Measurements from ENCODE around the gene FAR1. TPM values are rescaled to one million over a fixed set of nuclear protein-coding genes. Genes with fewer than 3 reads are reported as not detected.

FAR1 gene
- total RNA-seq, 1 donor from 2014 or later, result 139 TPM

DNA sequence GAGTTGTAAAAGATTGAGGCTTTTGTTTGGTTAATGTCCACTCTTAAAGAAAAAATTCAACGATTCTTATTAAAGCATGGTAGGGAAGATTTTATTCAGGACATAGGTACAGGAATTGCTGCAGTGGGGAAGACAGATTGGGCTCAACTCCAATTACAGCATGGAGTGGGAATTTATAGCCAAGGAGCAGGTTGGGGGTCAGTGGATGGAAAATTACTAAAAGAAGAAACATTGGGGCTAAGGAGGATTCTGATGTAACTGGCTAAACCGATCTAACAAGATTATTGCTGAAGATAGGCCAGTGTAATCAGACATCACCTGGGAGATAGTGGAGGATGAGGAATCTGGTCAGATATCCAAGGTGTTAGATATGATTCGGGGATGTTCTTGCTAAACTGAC, 97.4 kb downstream of the FAR1 start:
- Histone ChIP-seq H4K20me1 (ENCODE audit: low read depth) (no peaks in the 10 kb centered on the region), H3K27ac (no peak overlapping the region), H3K4me3 (no peak overlapping the region), H3K36me3 (no peaks in the 10 kb centered on the region), H3F3A (ENCODE audit: low read depth) (peaks cover 8% of the 10 kb centered on the region), H3K27me3 (no peaks in the 10 kb centered on the region), H3K79me2 (ENCODE audit: low read depth) (no peaks in the 10 kb centered on the region), H3K9ac (no peak overlapping the region), H3K4me2 (no peak overlapping the region), H3K9me3 (ENCODE audit: low read depth) (no peaks in the 10 kb centered on the region), H3K4me1 (peaks cover 4% of the 10 kb centered on the region), H2AFZ (replicated peaks) (no peak overlapping the region)
- Mint-ChIP-seq H3K36me3 (no peaks in the 10 kb centered on the region), H3K27me3 (ENCODE audit: insufficient read depth, low read depth) (peaks cover 2% of the 10 kb centered on the region), H3K27ac (no peak overlapping the region), H3K4me3 (no peak overlapping the region), H3K4me1 (peaks cover 4% of the 10 kb centered on the region), H3K9me3 (no peaks in the 10 kb centered on the region)
- TF ChIP-seq EZH2phosphoT487 (IDR thresholded peaks at IDR 0.05), result no peak
- TF ChIP-seq, protein P1, sequence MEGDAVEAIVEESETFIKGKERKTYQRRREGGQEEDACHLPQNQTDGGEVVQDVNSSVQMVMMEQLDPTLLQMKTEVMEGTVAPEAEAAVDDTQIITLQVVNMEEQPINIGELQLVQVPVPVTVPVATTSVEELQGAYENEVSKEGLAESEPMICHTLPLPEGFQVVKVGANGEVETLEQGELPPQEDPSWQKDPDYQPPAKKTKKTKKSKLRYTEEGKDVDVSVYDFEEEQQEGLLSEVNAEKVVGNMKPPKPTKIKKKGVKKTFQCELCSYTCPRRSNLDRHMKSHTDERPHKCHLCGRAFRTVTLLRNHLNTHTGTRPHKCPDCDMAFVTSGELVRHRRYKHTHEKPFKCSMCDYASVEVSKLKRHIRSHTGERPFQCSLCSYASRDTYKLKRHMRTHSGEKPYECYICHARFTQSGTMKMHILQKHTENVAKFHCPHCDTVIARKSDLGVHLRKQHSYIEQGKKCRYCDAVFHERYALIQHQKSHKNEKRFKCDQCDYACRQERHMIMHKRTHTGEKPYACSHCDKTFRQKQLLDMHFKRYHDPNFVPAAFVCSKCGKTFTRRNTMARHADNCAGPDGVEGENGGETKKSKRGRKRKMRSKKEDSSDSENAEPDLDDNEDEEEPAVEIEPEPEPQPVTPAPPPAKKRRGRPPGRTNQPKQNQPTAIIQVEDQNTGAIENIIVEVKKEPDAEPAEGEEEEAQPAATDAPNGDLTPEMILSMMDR (IDR thresholded peaks at IDR 0.05), result no peak
- TF ChIP-seq EZH2 (IDR thresholded peaks at IDR 0.05), result no peak
- DNase-seq (ENCODE audit: low spot score), result no peak

DNA sequence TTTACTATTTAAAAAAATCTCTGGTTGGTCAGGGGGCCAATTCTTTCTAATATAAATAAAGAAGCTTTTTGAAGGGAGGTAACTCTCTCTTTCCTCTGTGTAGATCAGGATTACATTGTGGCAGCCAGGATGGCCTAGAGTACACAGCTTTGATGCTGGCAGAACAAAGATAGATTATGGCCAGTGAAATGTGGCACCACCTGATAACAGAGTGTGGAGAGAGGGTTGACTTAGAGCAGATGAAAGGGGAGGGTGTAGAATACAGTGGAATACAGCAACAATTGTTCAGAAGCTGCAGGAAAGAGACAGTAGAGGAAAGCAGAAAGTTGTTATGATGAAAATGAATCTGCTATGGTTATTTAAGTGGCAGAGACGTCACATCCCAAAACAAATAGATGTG, 99.0 kb downstream of the FAR1 start:
- Histone ChIP-seq H3K27me3 (no peaks in the 10 kb centered on the region), H3K9ac (no peak overlapping the region), H3K4me3 (no peak overlapping the region), H3K27ac (no peak overlapping the region), H3F3A (ENCODE audit: low read depth) (peaks cover 8% of the 10 kb centered on the region), H3K36me3 (no peaks in the 10 kb centered on the region), H3K4me1 (peaks cover 4% of the 10 kb centered on the region), H4K20me1 (ENCODE audit: low read depth) (no peaks in the 10 kb centered on the region), H3K79me2 (ENCODE audit: low read depth) (no peaks in the 10 kb centered on the region), H2AFZ (replicated peaks) (no peak overlapping the region), H3K4me2 (no peak overlapping the region), H3K9me3 (ENCODE audit: low read depth) (no peaks in the 10 kb centered on the region)
- H3K27ac Mint-ChIP-seq, result no peak overlapping the region
- H3K27me3 Mint-ChIP-seq (ENCODE audit: insufficient read depth, low read depth), result peaks cover 3% of the 10 kb centered on the region
- H3K9me3 Mint-ChIP-seq, result no peaks in the 10 kb centered on the region
- no peak for DNase-seq (ENCODE audit: low spot score)
- H3K36me3 Mint-ChIP-seq, result no peaks in the 10 kb centered on the region
- no peak overlapping the region for H3K4me3 Mint-ChIP-seq
- TF ChIP-seq EZH2phosphoT487 (IDR thresholded peaks at IDR 0.05), result no peak
- H3K4me1 Mint-ChIP-seq, result peaks cover 4% of the 10 kb centered on the region

DNA sequence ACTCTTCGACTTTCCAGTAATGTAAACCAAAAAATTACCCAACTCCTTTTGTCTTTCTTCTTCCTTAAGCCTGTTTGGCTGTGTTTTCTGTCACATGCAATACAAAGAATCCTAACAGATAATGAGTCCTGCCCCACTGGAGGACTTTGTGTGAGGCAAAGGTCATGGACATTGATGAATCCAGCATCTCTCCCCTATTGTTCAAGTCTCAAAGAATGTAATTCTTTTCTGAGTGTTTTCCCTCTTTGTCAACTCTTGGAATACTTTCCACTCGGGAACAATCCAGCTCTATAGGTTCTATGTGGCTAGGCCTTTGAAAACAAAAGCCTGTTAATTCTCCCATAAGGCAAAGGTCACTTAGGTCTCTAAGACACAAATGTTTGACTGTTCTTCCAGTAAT, 100.7 kb downstream of the FAR1 start:
- Histone ChIP-seq H3K9ac (no peak overlapping the region), H3K4me1 (peaks cover 4% of the 10 kb centered on the region), H4K20me1 (ENCODE audit: low read depth) (no peaks in the 10 kb centered on the region), H3K4me3 (no peak overlapping the region), H3F3A (ENCODE audit: low read depth) (peaks cover 8% of the 10 kb centered on the region), H3K4me2 (no peak overlapping the region), H3K79me2 (ENCODE audit: low read depth) (no peaks in the 10 kb centered on the region), H2AFZ (replicated peaks) (no peak overlapping the region), H3K27me3 (no peaks in the 10 kb centered on the region), H3K36me3 (no peaks in the 10 kb centered on the region), H3K9me3 (ENCODE audit: low read depth) (no peaks in the 10 kb centered on the region), H3K27ac (no peak overlapping the region)
- DNase-seq (ENCODE audit: low spot score), result peak; percentile 16
- H3K36me3 Mint-ChIP-seq, result no peaks in the 10 kb centered on the region
- peaks cover 3% of the 10 kb centered on the region for H3K27me3 Mint-ChIP-seq (ENCODE audit: insufficient read depth, low read depth)
- H3K4me1 Mint-ChIP-seq, result peaks cover 12% of the 10 kb centered on the region
- no peak overlapping the region for H3K27ac Mint-ChIP-seq
- H3K9me3 Mint-ChIP-seq, result no peaks in the 10 kb centered on the region
- no peak overlapping the region for H3K4me3 Mint-ChIP-seq
- no peak for TF ChIP-seq EZH2 (IDR thresholded peaks at IDR 0.05)
- no peak for TF ChIP-seq EZH2phosphoT487 (IDR thresholded peaks at IDR 0.05)
- TF ChIP-seq, protein P1 (IDR thresholded peaks at IDR 0.05), result no peak

DNA sequence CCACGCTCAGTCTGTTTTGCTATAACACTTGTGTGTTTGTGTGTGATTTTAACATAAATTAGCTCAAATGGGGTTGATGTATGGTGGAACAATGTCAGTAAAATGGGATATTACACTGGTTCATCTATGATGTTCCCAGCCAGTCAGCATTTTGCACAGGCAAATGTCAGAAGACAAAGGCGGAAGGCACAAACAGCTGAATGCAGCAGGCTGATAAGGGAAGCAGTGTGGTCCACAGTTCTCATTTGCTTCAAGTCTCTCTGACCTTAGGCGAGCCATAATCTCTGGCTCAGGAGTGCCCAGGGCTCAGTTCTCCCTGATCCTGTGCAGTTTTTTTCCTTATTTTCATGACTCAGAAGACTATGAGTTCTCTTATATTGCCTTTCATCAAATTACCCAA, 102.7 kb downstream of the FAR1 start:
- H4K20me1 ChIP-seq (ENCODE audit: low read depth), result no peaks in the 10 kb centered on the region
- Mint-ChIP-seq H3K27ac (no peak overlapping the region), H3K27me3 (ENCODE audit: insufficient read depth, low read depth) (peaks cover 5% of the 10 kb centered on the region), H3K4me3 (no peak overlapping the region), H3K4me1 (peaks cover 8% of the 10 kb centered on the region), H3K36me3 (no peaks in the 10 kb centered on the region), H3K9me3 (no peaks in the 10 kb centered on the region)
- H3K36me3 ChIP-seq, result no peaks in the 10 kb centered on the region
- no peak for DNase-seq (ENCODE audit: low spot score)
- H3K27me3 ChIP-seq, result no peaks in the 10 kb centered on the region
- H3F3A ChIP-seq (ENCODE audit: low read depth), result peaks cover 8% of the 10 kb centered on the region
- no peak overlapping the region for H3K27ac ChIP-seq
- H3K79me2 ChIP-seq (ENCODE audit: low read depth), result no peaks in the 10 kb centered on the region
- H3K4me1 ChIP-seq, result peaks cover 4% of the 10 kb centered on the region
- TF ChIP-seq EZH2 (IDR thresholded peaks at IDR 0.05), result no peak
- H3K9me3 ChIP-seq (ENCODE audit: low read depth), result no peaks in the 10 kb centered on the region
- H3K4me2 ChIP-seq, result no peak overlapping the region
- no peak overlapping the region for H3K4me3 ChIP-seq
- no peak overlapping the region for H3K9ac ChIP-seq
- H2AFZ ChIP-seq (replicated peaks), result no peak overlapping the region
